ENCODE results near the gene SPTLC3.

SPTLC3 gene

GRCh38 chr20:13034115-13034514 is 25.3 kb downstream of the SPTLC3 start:
- no peak for DNase-seq (ENCODE audit: low read depth, low spot score)

GRCh38 chr20:13034936-13035335 is 26.2 kb downstream of the SPTLC3 start:
- Histone ChIP-seq H3K9me3 (ENCODE audit: insufficient read depth, low read length) (no peaks in the 10 kb centered on the region), H3K36me3 (ENCODE audit: insufficient read depth, insufficient read length, low read length) (no peaks in the 10 kb centered on the region), H3K4me1 (ENCODE audit: insufficient read depth, insufficient read length) (no peaks in the 10 kb centered on the region), H3K27me3 (ENCODE audit: insufficient read depth, insufficient read length) (no peaks in the 10 kb centered on the region), H3K9ac (ENCODE audit: insufficient read length, low read depth) (no peak overlapping the region), H3K4me3 (ENCODE audit: insufficient read length, low read depth) (no peak overlapping the region)
- no peak for DNase-seq (ENCODE audit: low read depth, low spot score)
- no peak for TF ChIP-seq SUZ12 (IDR thresholded peaks at IDR 0.05; ENCODE audit: extremely low read depth, insufficient read depth, insufficient read length)

More at GRCh38 chr20:13034115-13034514, 25.3 kb downstream of the SPTLC3 start:
- no peaks in the 10 kb centered on the region for H3K27me3 ChIP-seq (ENCODE audit: insufficient read depth, insufficient read length)
- H3K9ac ChIP-seq (ENCODE audit: insufficient read length, low read depth): no peak overlapping the region
- H3K4me1 ChIP-seq (ENCODE audit: insufficient read depth, insufficient read length): no peaks in the 10 kb centered on the region
- TF ChIP-seq ZNF274 (IDR thresholded peaks at IDR 0.05; ENCODE audit: low read depth, low read length) (no peak), SUZ12 (IDR thresholded peaks at IDR 0.05; ENCODE audit: extremely low read depth, insufficient read depth, insufficient read length) (no peak), YY1 (IDR thresholded peaks at IDR 0.05; ENCODE audit: insufficient read depth, insufficient read length) (no peak)
- H3K9me3 ChIP-seq (ENCODE audit: insufficient read depth, low read length): no peaks in the 10 kb centered on the region
- H3K4me3 ChIP-seq (ENCODE audit: insufficient read length, low read depth): no peak overlapping the region
- no peaks in the 10 kb centered on the region for H3K36me3 ChIP-seq (ENCODE audit: insufficient read depth, insufficient read length, low read length)

- DNase-seq (ENCODE audit: low read depth, low spot score): no peak
- Histone ChIP-seq H3K4me1 (ENCODE audit: insufficient read depth, insufficient read length) (no peaks in the 10 kb centered on the region), H3K27me3 (ENCODE audit: insufficient read depth, insufficient read length) (no peaks in the 10 kb centered on the region), H3K4me3 (ENCODE audit: insufficient read length, low read depth) (no peak overlapping the region), H3K9me3 (ENCODE audit: insufficient read depth, low read length) (no peaks in the 10 kb centered on the region), H3K36me3 (ENCODE audit: insufficient read depth, insufficient read length, low read length) (no peaks in the 10 kb centered on the region), H3K9ac (ENCODE audit: insufficient read length, low read depth) (no peak overlapping the region)
- TF ChIP-seq ZNF274 (IDR thresholded peaks at IDR 0.05; ENCODE audit: low read depth, low read length): no peak
- no peak for TF ChIP-seq SUZ12 (IDR thresholded peaks at IDR 0.05; ENCODE audit: extremely low read depth, insufficient read depth, insufficient read length)
- TF ChIP-seq YY1 (IDR thresholded peaks at IDR 0.05; ENCODE audit: insufficient read depth, insufficient read length): no peak
These were observed 26.8 kb downstream of the SPTLC3 start for GRCh38 chr20:13035399-13036152.

GRCh38 chr20:13037727-13038126 is 29.0 kb downstream of the SPTLC3 start:
- Histone ChIP-seq H3K27me3 (ENCODE audit: insufficient read depth, insufficient read length) (no peaks in the 10 kb centered on the region), H3K36me3 (ENCODE audit: insufficient read depth, insufficient read length, low read length) (no peaks in the 10 kb centered on the region), H3K4me3 (ENCODE audit: insufficient read length, low read depth) (no peak overlapping the region), H3K9ac (ENCODE audit: insufficient read length, low read depth) (no peak overlapping the region), H3K9me3 (ENCODE audit: insufficient read depth, low read length) (no peaks in the 10 kb centered on the region), H3K4me1 (ENCODE audit: insufficient read depth, insufficient read length) (no peaks in the 10 kb centered on the region)
- TF ChIP-seq SUZ12 (IDR thresholded peaks at IDR 0.05; ENCODE audit: extremely low read depth, insufficient read depth, insufficient read length) (no peak), YY1 (IDR thresholded peaks at IDR 0.05; ENCODE audit: insufficient read depth, insufficient read length) (no peak), ZNF274 (IDR thresholded peaks at IDR 0.05; ENCODE audit: low read depth, low read length) (no peak)
- DNase-seq (ENCODE audit: low read depth, low spot score): no peak

- no peaks in the 10 kb centered on the region for H3K36me3 ChIP-seq (ENCODE audit: insufficient read depth, insufficient read length, low read length)
- H3K9me3 ChIP-seq (ENCODE audit: insufficient read depth, low read length): no peaks in the 10 kb centered on the region
- H3K4me3 ChIP-seq (ENCODE audit: insufficient read length, low read depth): no peak overlapping the region
- no peaks in the 10 kb centered on the region for H3K27me3 ChIP-seq (ENCODE audit: insufficient read depth, insufficient read length)
- no peak overlapping the region for H3K9ac ChIP-seq (ENCODE audit: insufficient read length, low read depth)
- DNase-seq (ENCODE audit: low read depth, low spot score): no peak
- no peaks in the 10 kb centered on the region for H3K4me1 ChIP-seq (ENCODE audit: insufficient read depth, insufficient read length)
- TF ChIP-seq ZNF274 (IDR thresholded peaks at IDR 0.05; ENCODE audit: low read depth, low read length) (no peak), SUZ12 (IDR thresholded peaks at IDR 0.05; ENCODE audit: extremely low read depth, insufficient read depth, insufficient read length) (no peak), YY1 (IDR thresholded peaks at IDR 0.05; ENCODE audit: insufficient read depth, insufficient read length) (no peak)
These were observed 33.0 kb downstream of the SPTLC3 start for GRCh38 chr20:13041574-13042457.

- TF ChIP-seq ZNF274 (IDR thresholded peaks at IDR 0.05; ENCODE audit: low read depth, low read length) (no peak), YY1 (IDR thresholded peaks at IDR 0.05; ENCODE audit: insufficient read depth, insufficient read length) (no peak), SUZ12 (IDR thresholded peaks at IDR 0.05; ENCODE audit: extremely low read depth, insufficient read depth, insufficient read length) (no peak)
- no peak for DNase-seq (ENCODE audit: low read depth, low spot score)
- Histone ChIP-seq H3K27me3 (ENCODE audit: insufficient read depth, insufficient read length) (no peaks in the 10 kb centered on the region), H3K4me1 (ENCODE audit: insufficient read depth, insufficient read length) (no peaks in the 10 kb centered on the region), H3K36me3 (ENCODE audit: insufficient read depth, insufficient read length, low read length) (no peaks in the 10 kb centered on the region), H3K4me3 (ENCODE audit: insufficient read length, low read depth) (no peak overlapping the region), H3K9me3 (ENCODE audit: insufficient read depth, low read length) (no peaks in the 10 kb centered on the region), H3K9ac (ENCODE audit: insufficient read length, low read depth) (no peak overlapping the region)
These were observed 33.7 kb downstream of the SPTLC3 start for GRCh38 chr20:13042458-13042794.

GRCh38 chr20:13046409-13046808 is 37.6 kb downstream of the SPTLC3 start:
- no peaks in the 10 kb centered on the region for H3K4me1 ChIP-seq (ENCODE audit: insufficient read depth, insufficient read length)
- no peak overlapping the region for H3K4me3 ChIP-seq (ENCODE audit: insufficient read length, low read depth)
- no peaks in the 10 kb centered on the region for H3K36me3 ChIP-seq (ENCODE audit: insufficient read depth, insufficient read length, low read length)
- TF ChIP-seq YY1 (IDR thresholded peaks at IDR 0.05; ENCODE audit: insufficient read depth, insufficient read length) (no peak), ZNF274 (IDR thresholded peaks at IDR 0.05; ENCODE audit: low read depth, low read length) (no peak), SUZ12 (IDR thresholded peaks at IDR 0.05; ENCODE audit: extremely low read depth, insufficient read depth, insufficient read length) (no peak)
- H3K27me3 ChIP-seq (ENCODE audit: insufficient read depth, insufficient read length): no peaks in the 10 kb centered on the region
- H3K9me3 ChIP-seq (ENCODE audit: insufficient read depth, low read length): no peaks in the 10 kb centered on the region
- no peak for DNase-seq (ENCODE audit: low read depth, low spot score)
- H3K9ac ChIP-seq (ENCODE audit: insufficient read length, low read depth): no peak overlapping the region
